ENCODE data around the gene NRXN3. TPM values are rescaled to one million over a fixed set of nuclear protein-coding genes. Genes with fewer than 3 reads are reported as not detected.

NRXN3 gene
- total RNA-seq, 1 experiment from 2014 or later = not detected

DNA sequence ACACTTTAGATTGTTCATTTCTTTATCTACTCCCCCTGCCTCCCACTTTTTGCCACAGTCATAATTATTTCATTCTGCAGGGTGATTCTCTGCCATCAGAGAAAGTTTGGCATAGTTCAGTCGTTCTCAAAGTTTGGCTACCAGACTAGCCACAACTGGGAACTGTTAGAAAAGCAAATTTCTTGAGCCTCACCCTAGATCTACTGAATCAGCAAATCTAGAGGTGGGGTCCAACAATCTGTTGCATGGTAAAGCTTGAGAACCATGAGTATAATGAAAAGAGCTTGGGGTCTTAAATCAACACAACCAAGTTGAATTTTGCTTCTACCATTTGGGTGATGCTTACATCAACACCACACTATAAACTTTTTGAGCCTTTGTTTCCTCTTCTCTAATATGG lies 172.7 kb downstream of the NRXN3 start:
- H3K4me3 ChIP-seq (ENCODE audit: low read depth in 2 of 2, low read length in 2 of 2) = no peak overlapping the region
- TF ChIP-seq, protein P1, sequence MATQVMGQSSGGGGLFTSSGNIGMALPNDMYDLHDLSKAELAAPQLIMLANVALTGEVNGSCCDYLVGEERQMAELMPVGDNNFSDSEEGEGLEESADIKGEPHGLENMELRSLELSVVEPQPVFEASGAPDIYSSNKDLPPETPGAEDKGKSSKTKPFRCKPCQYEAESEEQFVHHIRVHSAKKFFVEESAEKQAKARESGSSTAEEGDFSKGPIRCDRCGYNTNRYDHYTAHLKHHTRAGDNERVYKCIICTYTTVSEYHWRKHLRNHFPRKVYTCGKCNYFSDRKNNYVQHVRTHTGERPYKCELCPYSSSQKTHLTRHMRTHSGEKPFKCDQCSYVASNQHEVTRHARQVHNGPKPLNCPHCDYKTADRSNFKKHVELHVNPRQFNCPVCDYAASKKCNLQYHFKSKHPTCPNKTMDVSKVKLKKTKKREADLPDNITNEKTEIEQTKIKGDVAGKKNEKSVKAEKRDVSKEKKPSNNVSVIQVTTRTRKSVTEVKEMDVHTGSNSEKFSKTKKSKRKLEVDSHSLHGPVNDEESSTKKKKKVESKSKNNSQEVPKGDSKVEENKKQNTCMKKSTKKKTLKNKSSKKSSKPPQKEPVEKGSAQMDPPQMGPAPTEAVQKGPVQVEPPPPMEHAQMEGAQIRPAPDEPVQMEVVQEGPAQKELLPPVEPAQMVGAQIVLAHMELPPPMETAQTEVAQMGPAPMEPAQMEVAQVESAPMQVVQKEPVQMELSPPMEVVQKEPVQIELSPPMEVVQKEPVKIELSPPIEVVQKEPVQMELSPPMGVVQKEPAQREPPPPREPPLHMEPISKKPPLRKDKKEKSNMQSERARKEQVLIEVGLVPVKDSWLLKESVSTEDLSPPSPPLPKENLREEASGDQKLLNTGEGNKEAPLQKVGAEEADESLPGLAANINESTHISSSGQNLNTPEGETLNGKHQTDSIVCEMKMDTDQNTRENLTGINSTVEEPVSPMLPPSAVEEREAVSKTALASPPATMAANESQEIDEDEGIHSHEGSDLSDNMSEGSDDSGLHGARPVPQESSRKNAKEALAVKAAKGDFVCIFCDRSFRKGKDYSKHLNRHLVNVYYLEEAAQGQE (IDR thresholded peaks at IDR 0.05; ENCODE audit: insufficient read depth in 1 of 2, low read depth in 2 of 2, low read length in 1 of 2) = no peak
- TF ChIP-seq, protein P2, sequence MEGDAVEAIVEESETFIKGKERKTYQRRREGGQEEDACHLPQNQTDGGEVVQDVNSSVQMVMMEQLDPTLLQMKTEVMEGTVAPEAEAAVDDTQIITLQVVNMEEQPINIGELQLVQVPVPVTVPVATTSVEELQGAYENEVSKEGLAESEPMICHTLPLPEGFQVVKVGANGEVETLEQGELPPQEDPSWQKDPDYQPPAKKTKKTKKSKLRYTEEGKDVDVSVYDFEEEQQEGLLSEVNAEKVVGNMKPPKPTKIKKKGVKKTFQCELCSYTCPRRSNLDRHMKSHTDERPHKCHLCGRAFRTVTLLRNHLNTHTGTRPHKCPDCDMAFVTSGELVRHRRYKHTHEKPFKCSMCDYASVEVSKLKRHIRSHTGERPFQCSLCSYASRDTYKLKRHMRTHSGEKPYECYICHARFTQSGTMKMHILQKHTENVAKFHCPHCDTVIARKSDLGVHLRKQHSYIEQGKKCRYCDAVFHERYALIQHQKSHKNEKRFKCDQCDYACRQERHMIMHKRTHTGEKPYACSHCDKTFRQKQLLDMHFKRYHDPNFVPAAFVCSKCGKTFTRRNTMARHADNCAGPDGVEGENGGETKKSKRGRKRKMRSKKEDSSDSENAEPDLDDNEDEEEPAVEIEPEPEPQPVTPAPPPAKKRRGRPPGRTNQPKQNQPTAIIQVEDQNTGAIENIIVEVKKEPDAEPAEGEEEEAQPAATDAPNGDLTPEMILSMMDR (IDR thresholded peaks at IDR 0.05) = no peak
- TF ChIP-seq POLR2AphosphoS5 (IDR thresholded peaks at IDR 0.05; ENCODE audit: low read depth, low read length) = no peak
- TF ChIP-seq TCF7L2 (IDR thresholded peaks at IDR 0.05; ENCODE audit: low read depth, low read length) = no peak
- TF ChIP-seq SIN3A (IDR thresholded peaks at IDR 0.05; ENCODE audit: borderline replicate concordance, insufficient read depth, low read depth, low read length) = no peak
- H3K27ac ChIP-seq (ENCODE audit: low read length) = no peak overlapping the region
- CTCF ChIA-PET = no interaction called here
- BruUV-seq (replicated peaks) = no TSS peak
- POLR2A ChIA-PET = no interaction called here
- no peak for DNase-seq (ENCODE audit: low read depth, low spot score)
- in situ Hi-C loops (cut with HindIII; ENCODE audit: low pct_unique_long_range_greater_than_20kb, low sequenced_read_pairs) (no loop called here), intact Hi-C loops (cut with micrococcal nuclease; ENCODE audit: unreplicated experiment) (no loop called here)
- H3K27me3 ChIP-seq (ENCODE audit: control insufficient read depth, insufficient read depth, low read length) = no peaks in the 10 kb centered on the region
- H3K36me3 ChIP-seq (ENCODE audit: control insufficient read depth, insufficient read depth, low read length) = no peaks in the 10 kb centered on the region
- H3K4me1 ChIP-seq (ENCODE audit: control insufficient read depth, insufficient read depth, low read length) = no peaks in the 10 kb centered on the region
- H3K9me3 ChIP-seq (ENCODE audit: control insufficient read depth, insufficient read depth, low read depth, low read length) = no peaks in the 10 kb centered on the region
- ATAC-seq = no peak

DNA sequence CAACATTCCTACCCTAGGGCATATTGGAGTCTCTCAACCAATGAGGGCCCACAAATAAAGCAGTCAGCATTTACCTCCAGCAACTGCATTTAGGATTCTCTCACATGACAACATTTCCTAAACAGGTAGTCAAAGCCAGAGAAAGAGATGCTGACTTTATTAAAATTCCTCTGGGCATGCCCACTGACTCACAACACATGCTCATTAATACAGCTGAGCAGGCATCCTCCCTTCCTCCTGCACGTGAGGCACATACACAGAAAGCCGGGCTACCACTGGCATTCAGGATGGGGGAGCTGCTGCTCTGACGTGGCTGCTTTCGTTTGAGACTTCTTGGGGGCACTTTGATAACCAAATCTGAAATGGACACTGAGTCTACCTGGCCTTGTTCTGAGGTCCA lies 174.1 kb downstream of the NRXN3 start:
- BruUV-seq (replicated peaks) = no TSS peak
- Histone ChIP-seq H3K27ac (ENCODE audit: low read length) (no peak overlapping the region), H3K4me1 (ENCODE audit: control insufficient read depth, insufficient read depth, low read length) (no peaks in the 10 kb centered on the region), H3K9me3 (ENCODE audit: control insufficient read depth, insufficient read depth, low read depth, low read length) (no peaks in the 10 kb centered on the region), H3K36me3 (ENCODE audit: control insufficient read depth, insufficient read depth, low read length) (no peaks in the 10 kb centered on the region), H3K27me3 (ENCODE audit: control insufficient read depth, insufficient read depth, low read length) (no peaks in the 10 kb centered on the region; the same call in 1 of the 2 replicates), H3K4me3 (ENCODE audit: low read depth in 2 of 2, low read length in 2 of 2) (no peak overlapping the region)
- CTCF ChIA-PET = no interaction called here
- TF ChIP-seq, protein P2 (IDR thresholded peaks at IDR 0.05) = no peak
- no peak for TF ChIP-seq SIN3A (IDR thresholded peaks at IDR 0.05; ENCODE audit: borderline replicate concordance, insufficient read depth, low read depth, low read length)
- TF ChIP-seq TCF7L2 (IDR thresholded peaks at IDR 0.05; ENCODE audit: low read depth, low read length) = no peak
- TF ChIP-seq, protein P1 (IDR thresholded peaks at IDR 0.05; ENCODE audit: insufficient read depth in 1 of 2, low read depth in 2 of 2, low read length in 1 of 2) = no peak
- no peak for TF ChIP-seq POLR2AphosphoS5 (IDR thresholded peaks at IDR 0.05; ENCODE audit: low read depth, low read length)
- POLR2A ChIA-PET = no interaction called here
- in situ Hi-C loops (cut with HindIII; ENCODE audit: low pct_unique_long_range_greater_than_20kb, low sequenced_read_pairs) (no loop called here), intact Hi-C loops (cut with micrococcal nuclease; ENCODE audit: unreplicated experiment) (no loop called here)
- DNase-seq (ENCODE audit: low read depth, low spot score) (no peak), ATAC-seq (no peak)

Data from Panc1 (cell line).